Testis (tissue), 3 donors: Measurements from ENCODE around the gene CEP290. TPM values are rescaled to one million over a fixed set of nuclear protein-coding genes. Genes with fewer than 3 reads are reported as not detected.
A peak's percentile ranks its signal among the peaks of the same experiment; 100 is the strongest.

Experiments used
- DNase-seq: peaks from one replicate; pipeline ENCODE4 v3.0.0-alpha.2; 2019
- H3K27ac ChIP-seq, 2 donors: fragments of 200-600 bp; sonication (generic); one replicate each; pipeline ENCODE4 v1.5.1; 2019
- H3K27me3 ChIP-seq: fragments of 200-600 bp; sonication (generic); one replicate; pipeline ENCODE4 v1.5.1; 2019
- H3K36me3 ChIP-seq: fragments of 200-600 bp; sonication (generic); one replicate; pipeline ENCODE4 v1.5.1; 2017; ENCODE audit warnings: low read depth; ENCODE audit errors: missing control alignments
- H3K4me1 ChIP-seq: fragments of 200-600 bp; sonication (generic); one replicate; pipeline ENCODE4 v1.5.1; 2019
- H3K4me3 ChIP-seq, 2 donors: fragments of 200-600 bp; sonication (generic); one replicate each; pipeline ENCODE4 v1.5.1; 2017 to 2019
- H3K9me3 ChIP-seq: fragments of 200-600 bp; sonication (generic); one replicate; pipeline ENCODE4 v1.5.1; 2017
- CTCF ChIP-seq, 3 experiments: fragments of 450-650 bp in 2 of 3; fragments of 200-600 bp in 1 of 3; sonication (generic) in 1 of 3; IDR thresholded peaks; one replicate each; pipeline ENCODE4 v1.5.1; 2016 to 2019; ENCODE audit warnings: antibody characterized with exemption in 3 of 3, mild to moderate bottlenecking in 2 of 3, moderate library complexity in 1 of 3
- POLR2A ChIP-seq: fragments of 450-650 bp; IDR thresholded peaks from one replicate; pipeline ENCODE4 v1.6.1; 2017; ENCODE audit warnings: antibody characterized with exemption, mild to moderate bottlenecking, moderate library complexity
- WGBS, 2 donors: methylation state at CpG; one replicate each; pipeline ENCODE4 v1.1.5; 2018; 5-methylcytosine and 5-hydroxymethylcytosine counted together
- intact Hi-C: fragments of 100-400 bp; cut with DNase I; formaldehyde crosslinking; loops from one replicate; pipeline ENCODE4 v1.15.1; 2023; ENCODE audit warnings: low total_unique reads
- polyA plus RNA-seq: library from polyadenylated mRNA; stranded (reverse); fragments of 350-450 nt; fragmentation: Illumina TruSeq; extraction: RNeasy Lipid Tissue Mini Kit (QIAGEN cat#74804); gene quantifications from one replicate; pipeline ENCODE4 v1.2.3, GENCODE V29; 2014; ENCODE audit warnings: low read depth, low replicate concordance; ENCODE audit not compliant: insufficient read depth
- total RNA-seq, 2 donors: library from RNA; depleted of rRNA; stranded (reverse); fragments of >200 nt; gene quantifications; one replicate each; pipeline ENCODE4 v1.2.3, GENCODE V29; 2016

Gene CEP290
- total and polyA plus RNA-seq, 3 donors from 2014 or later: 5.0 to 48.5 (median 46.0) TPM

- Histone ChIP-seq H3K27ac (no peak overlapping the region), H3K4me3 (no peak overlapping the region), H3K4me1 (no peaks in the 10 kb centered on the region), H3K9me3 (no peaks in the 10 kb centered on the region), H3K27me3 (no peaks in the 10 kb centered on the region), H3K36me3 (no peaks in the 10 kb centered on the region)
- intact Hi-C loops: no loop called here
- TF ChIP-seq POLR2A: no peak
- no peak for TF ChIP-seq CTCF (IDR thresholded peaks at IDR 0.05)
- no peak for DNase-seq
- 87 to 93% methylated on average over 1 of the region's 1 CpG for WGBS, 2 donors
These were observed 83.2 kb downstream of the CEP290 start for GRCh38 chr12:88058719-88059077.

GRCh38 chr12:88057994-88058718 lies 83.7 kb downstream of the CEP290 start:
- no peaks in the 10 kb centered on the region for H3K27me3 ChIP-seq
- intact Hi-C loops: no loop called here
- no peaks in the 10 kb centered on the region for H3K4me1 ChIP-seq
- TF ChIP-seq CTCF (IDR thresholded peaks at IDR 0.05) (no peak), POLR2A (no peak)
- WGBS, 2 donors: 94 to 96% methylated on average over 4 of the region's 4 CpGs
- no peaks in the 10 kb centered on the region for H3K9me3 ChIP-seq
- no peak for DNase-seq
- no peak overlapping the region for H3K27ac ChIP-seq
- no peak overlapping the region for H3K4me3 ChIP-seq
- no peaks in the 10 kb centered on the region for H3K36me3 ChIP-seq

DNA sequence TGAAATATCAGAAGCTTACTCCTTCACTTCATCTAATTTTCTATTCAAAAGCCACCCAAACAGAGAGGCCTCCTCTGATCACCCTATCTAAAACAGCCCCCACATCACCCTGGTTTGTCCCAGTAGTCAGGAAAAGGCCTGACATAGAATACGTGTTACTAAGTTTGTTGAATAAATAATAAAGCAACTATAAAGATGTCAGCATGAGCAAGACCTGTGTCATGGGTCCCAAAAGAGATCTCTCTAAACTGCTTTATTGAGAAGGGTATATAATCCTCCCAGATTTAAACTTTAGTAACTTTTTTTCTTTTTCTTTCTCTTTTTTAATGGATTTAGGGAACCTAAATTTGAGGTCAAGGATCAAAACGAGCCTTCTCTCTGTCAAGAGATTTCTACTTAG lies 85.3 kb downstream of the CEP290 start:
- WGBS, 2 donors: 65 to 72% methylated on average over 2 of the region's 2 CpGs

GRCh38 chr12:88052686-88053085 lies 89.2 kb downstream of the CEP290 start:
- Histone ChIP-seq H3K4me1 (no peaks in the 10 kb centered on the region), H3K9me3 (no peaks in the 10 kb centered on the region), H3K27ac (no peak overlapping the region), H3K27me3 (no peaks in the 10 kb centered on the region), H3K4me3 (no peak overlapping the region), H3K36me3 (no peaks in the 10 kb centered on the region)
- WGBS, 2 donors: 98 to 100% methylated on average over 1 of the region's 1 CpG
- peak; percentile 42 for DNase-seq
- TF ChIP-seq CTCF (IDR thresholded peaks at IDR 0.05) (peak in 1 of 3 experiments; percentile 12), POLR2A (no peak)
- intact Hi-C loops: no loop called here

More for the DNA sequence above, 85.3 kb downstream of the CEP290 start:
- intact Hi-C loops: no loop called here
- Histone ChIP-seq H3K27ac (no peak overlapping the region), H3K9me3 (no peaks in the 10 kb centered on the region), H3K36me3 (no peaks in the 10 kb centered on the region), H3K4me1 (no peaks in the 10 kb centered on the region), H3K4me3 (no peak overlapping the region), H3K27me3 (no peaks in the 10 kb centered on the region)
- TF ChIP-seq CTCF (IDR thresholded peaks at IDR 0.05) (no peak), POLR2A (no peak)
- DNase-seq: no peak

- intact Hi-C loops: no loop called here
- H3K4me3 ChIP-seq: no peak overlapping the region
These were observed 97.9 kb downstream of the CEP290 start for GRCh38 chr12:88044035-88044434.

More at GRCh38 chr12:88044035-88044434, 97.9 kb downstream of the CEP290 start:
- no peaks in the 10 kb centered on the region for H3K9me3 ChIP-seq
- H3K27me3 ChIP-seq: no peaks in the 10 kb centered on the region
- DNase-seq: no peak
- no peaks in the 10 kb centered on the region for H3K36me3 ChIP-seq
- 95 to 98% methylated on average over 5 of the region's 5 CpGs for WGBS, 2 donors
- TF ChIP-seq POLR2A (no peak), CTCF (IDR thresholded peaks at IDR 0.05) (no peak)
- no peaks in the 10 kb centered on the region for H3K4me1 ChIP-seq
- no peak overlapping the region for H3K27ac ChIP-seq
